Right lobe of liver (tissue), 6 donors: ENCODE measurements around the gene VPREB3. TPM values are rescaled to one million over a fixed set of nuclear protein-coding genes. Genes with fewer than 3 reads are reported as not detected.

Experiments used
- ATAC-seq, 4 donors: fragments of 200-7000 bp; cut with Tn5 transposase; one replicate each; pipeline ENCODE4 v1.9.1; 2020; ENCODE audit warnings: mild to moderate bottlenecking in 4 of 4, moderate library complexity in 4 of 4
- DNase-seq, 3 donors: peaks; one replicate each; pipeline ENCODE4 v3.0.0-alpha.2; 2020
- H3K27ac ChIP-seq, 3 donors: fragments of 200-600 bp; one replicate each; pipeline ENCODE4 v1.8.0; 2022
- H3K27me3 ChIP-seq, 2 donors: fragments of 200-600 bp; one replicate each; pipeline ENCODE4 v1.8.0; 2022
- H3K36me3 ChIP-seq, 4 donors: fragments of 200-600 bp; sonication (generic) in 1 of 4; one replicate each; pipeline versions ENCODE4 v1.5.1 to v1.8.0; 2017 to 2022; ENCODE audit warnings: control low read depth in 1 of 4
- H3K4me1 ChIP-seq, 4 donors: fragments of 200-600 bp; sonication (generic) in 1 of 4; one replicate each; pipeline versions ENCODE4 v1.5.1 to v1.8.0; 2017 to 2022; ENCODE audit warnings: control low read depth in 1 of 4
- H3K4me3 ChIP-seq, 3 donors: fragments of 200-600 bp; one replicate each; pipeline ENCODE4 v1.8.0; 2022
- H3K9me3 ChIP-seq, 4 donors: fragments of 200-600 bp; sonication (generic) in 1 of 4; one replicate each; pipeline versions ENCODE4 v1.5.1 to v1.8.0; 2017 to 2022; ENCODE audit warnings: control low read depth in 1 of 4
- POLR2A ChIP-seq: fragments of 450-650 bp; IDR thresholded peaks from one replicate; pipeline ENCODE4 v1.6.1; 2017; ENCODE audit warnings: antibody characterized with exemption, mild to moderate bottlenecking
- WGBS: methylation state at CpG from one replicate; pipeline ENCODE4 v1.1.6; 2018; ENCODE audit warnings: low coverage, low lambda C conversion rate; ENCODE audit not compliant: insufficient coverage; ENCODE audit errors: missing lambda C conversion rate; 5-methylcytosine and 5-hydroxymethylcytosine counted together
- intact Hi-C, 2 donors: fragments of 100-400 bp; cut with DNase I; formaldehyde crosslinking; loops; one replicate each; pipeline versions ENCODE4 v1.11.2 to v1.14.1; 2022
- total RNA-seq, 6 experiments: library from RNA; depleted of rRNA in 2 of 6; stranded (reverse); fragments of >200 nt in 2 of 6; fragmentation: NEBNext Ultra II Directional in 3 of 6; extraction: Animal tissue kit (Norgen Biotek cat#: 25700) in 3 of 6; gene quantifications; one replicate each; pipeline versions ENCODE4 v1.1.0 to v1.2.4, GENCODE V29; 2016 to 2023
- TF ChIP-seq, protein P1 (sequence below), 4 donors: fragments of 200-600 bp in 3 of 4; fragments of 450-650 bp in 1 of 4; IDR thresholded peaks; one replicate each; pipeline versions ENCODE4 v1.5.1 to v1.8.0; 2016 to 2022; ENCODE audit warnings: antibody characterized with exemption in 4 of 4, mild to moderate bottlenecking in 2 of 4
- donor health status: DM: no; HTN: yes; CAD: no.
- donor health status: DM: no; HTN: no; CAD: no.
- donor health status: DM: no; HTN: no; CAD: no.
- donor health status: DM: no; HTN: yes; CAD: no.
- donor health status: DM: no; HTN: yes; CAD: no.

Gene VPREB3
- total RNA-seq, 6 experiments from 2014 or later = 0.59 to 3.9 (median 0.70) TPM; not detected in 1

DNA sequence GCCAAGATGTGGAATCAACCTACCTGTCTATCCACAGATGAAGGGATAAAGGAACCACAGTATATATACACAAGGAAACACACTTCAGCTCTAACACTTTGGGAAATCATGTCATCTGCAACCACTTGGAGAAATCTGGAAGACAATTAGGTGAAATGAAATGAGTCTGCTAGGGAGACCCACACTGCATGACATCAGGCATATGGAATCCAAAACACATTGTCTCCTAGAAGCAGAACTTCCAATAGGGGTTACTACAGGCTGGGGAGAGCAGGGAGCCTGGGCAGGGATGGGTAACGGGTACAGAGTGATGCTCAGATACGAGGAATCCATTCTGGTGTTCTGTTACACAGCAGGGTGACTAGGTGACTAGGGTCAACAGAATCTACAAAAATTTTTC is 45.1 kb downstream of the VPREB3 start:
- Histone ChIP-seq H3K4me3 (no peak overlapping the region), H3K9me3 (no peaks in the 10 kb centered on the region), H3K27me3 (no peaks in the 10 kb centered on the region), H3K4me1 (no peaks in the 10 kb centered on the region), H3K27ac (no peak overlapping the region), H3K36me3 (peaks cover 0 to 79% (median 21%) of the 10 kb centered on the region in 4 donors)
- ATAC-seq (no peak), DNase-seq (no peak)
- TF ChIP-seq, protein P1, sequence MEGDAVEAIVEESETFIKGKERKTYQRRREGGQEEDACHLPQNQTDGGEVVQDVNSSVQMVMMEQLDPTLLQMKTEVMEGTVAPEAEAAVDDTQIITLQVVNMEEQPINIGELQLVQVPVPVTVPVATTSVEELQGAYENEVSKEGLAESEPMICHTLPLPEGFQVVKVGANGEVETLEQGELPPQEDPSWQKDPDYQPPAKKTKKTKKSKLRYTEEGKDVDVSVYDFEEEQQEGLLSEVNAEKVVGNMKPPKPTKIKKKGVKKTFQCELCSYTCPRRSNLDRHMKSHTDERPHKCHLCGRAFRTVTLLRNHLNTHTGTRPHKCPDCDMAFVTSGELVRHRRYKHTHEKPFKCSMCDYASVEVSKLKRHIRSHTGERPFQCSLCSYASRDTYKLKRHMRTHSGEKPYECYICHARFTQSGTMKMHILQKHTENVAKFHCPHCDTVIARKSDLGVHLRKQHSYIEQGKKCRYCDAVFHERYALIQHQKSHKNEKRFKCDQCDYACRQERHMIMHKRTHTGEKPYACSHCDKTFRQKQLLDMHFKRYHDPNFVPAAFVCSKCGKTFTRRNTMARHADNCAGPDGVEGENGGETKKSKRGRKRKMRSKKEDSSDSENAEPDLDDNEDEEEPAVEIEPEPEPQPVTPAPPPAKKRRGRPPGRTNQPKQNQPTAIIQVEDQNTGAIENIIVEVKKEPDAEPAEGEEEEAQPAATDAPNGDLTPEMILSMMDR (IDR thresholded peaks at IDR 0.05) = no peak
- no peak for TF ChIP-seq POLR2A
- intact Hi-C loops = no loop called here
- no CpG with 5 or more reads among the region's 2 CpGs for WGBS

DNA sequence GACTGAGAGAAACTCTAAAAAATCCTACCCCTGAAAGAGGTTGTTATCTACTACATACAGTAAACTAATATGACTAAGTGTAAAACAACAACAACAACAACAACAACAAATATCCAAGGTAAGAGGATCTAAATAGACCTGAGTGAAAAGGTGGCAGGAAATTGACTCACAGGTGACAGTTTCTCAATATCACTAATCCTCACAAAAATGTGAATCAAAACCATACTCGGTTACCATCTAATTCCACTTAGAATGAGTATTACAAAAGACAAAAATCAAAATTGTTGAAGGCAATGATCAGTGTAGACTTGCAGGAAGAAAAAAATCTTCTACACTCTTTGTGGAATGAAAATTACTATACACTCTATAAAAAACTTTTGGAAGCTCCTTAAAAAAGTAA is 46.0 kb downstream of the VPREB3 start:
- no peak for ATAC-seq
- no peaks in the 10 kb centered on the region for H3K27me3 ChIP-seq
- no peak overlapping the region for H3K27ac ChIP-seq
- no peak overlapping the region for H3K4me3 ChIP-seq
- intact Hi-C loops = no loop called here
- no peaks in the 10 kb centered on the region for H3K4me1 ChIP-seq
- no peaks in the 10 kb centered on the region for H3K9me3 ChIP-seq
- WGBS = 90% methylated on average over 1 of the region's 1 CpG
- no peak for DNase-seq
- TF ChIP-seq, protein P1 (IDR thresholded peaks at IDR 0.05) = no peak
- no peak for TF ChIP-seq POLR2A
- peaks cover 0 to 82% (median 21%) of the 10 kb centered on the region in 4 donors for H3K36me3 ChIP-seq

DNA sequence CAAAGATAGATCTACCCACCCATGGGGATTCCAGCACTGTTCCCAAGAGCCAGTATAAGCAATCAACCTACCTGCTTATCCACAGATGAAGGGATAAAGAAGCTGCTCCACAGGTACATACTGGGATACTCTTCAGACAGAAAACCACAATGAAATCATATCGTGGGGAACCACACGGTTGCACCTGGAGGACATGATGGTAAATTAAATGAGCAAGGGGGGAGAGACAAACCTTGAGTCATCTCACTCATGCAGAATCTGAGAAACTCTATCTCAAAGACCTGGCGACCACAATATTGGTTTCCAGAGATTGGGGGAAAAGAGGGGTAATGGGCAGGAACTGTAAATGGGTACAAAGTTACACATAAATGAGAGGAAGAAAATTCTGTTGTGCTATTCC is 48.9 kb downstream of the VPREB3 start:
- Histone ChIP-seq H3K27me3 (no peaks in the 10 kb centered on the region), H3K4me3 (no peak overlapping the region), H3K9me3 (no peaks in the 10 kb centered on the region), H3K27ac (no peak overlapping the region), H3K4me1 (no peaks in the 10 kb centered on the region), H3K36me3 (peaks cover 0 to 73% (median 20%) of the 10 kb centered on the region in 4 donors)
- ATAC-seq = no peak
- TF ChIP-seq, protein P1 (IDR thresholded peaks at IDR 0.05) = no peak
- TF ChIP-seq POLR2A = no peak
- no peak for DNase-seq
- WGBS = 80% methylated on average over 3 of the region's 3 CpGs
- intact Hi-C loops = no loop called here

DNA sequence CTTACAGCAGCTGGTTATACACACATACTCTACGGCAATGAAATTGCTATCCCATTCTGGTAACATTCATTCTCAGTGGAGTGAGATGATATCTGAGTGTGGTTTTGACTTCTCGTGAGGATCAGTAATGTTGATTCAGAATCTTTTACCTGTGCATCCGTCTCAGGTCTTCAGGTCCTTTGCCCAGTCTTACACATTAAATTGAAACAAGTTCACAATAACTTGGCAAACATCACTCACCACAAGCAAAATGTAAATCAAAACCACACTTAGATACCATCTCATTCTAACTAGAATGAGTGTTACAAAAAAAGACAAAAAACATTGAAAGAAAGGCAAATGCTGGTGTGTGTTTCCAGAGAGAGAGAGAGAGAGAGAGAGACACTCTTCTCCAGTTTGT is 49.4 kb downstream of the VPREB3 start:
- H3K36me3 ChIP-seq = peaks cover 0 to 78% (median 20%) of the 10 kb centered on the region in 4 donors

More for the DNA sequence above, 49.4 kb downstream of the VPREB3 start:
- Histone ChIP-seq H3K27me3 (no peaks in the 10 kb centered on the region), H3K4me3 (no peak overlapping the region), H3K9me3 (no peaks in the 10 kb centered on the region), H3K4me1 (no peaks in the 10 kb centered on the region), H3K27ac (no peak overlapping the region)
- intact Hi-C loops = no loop called here
- WGBS = 83% methylated on average over 3 of the region's 3 CpGs
- ATAC-seq (no peak), DNase-seq (no peak)
- no peak for TF ChIP-seq POLR2A
- TF ChIP-seq, protein P1 (IDR thresholded peaks at IDR 0.05) = no peak
